ENCODE measurements around the gene HMCN1.

DNA sequence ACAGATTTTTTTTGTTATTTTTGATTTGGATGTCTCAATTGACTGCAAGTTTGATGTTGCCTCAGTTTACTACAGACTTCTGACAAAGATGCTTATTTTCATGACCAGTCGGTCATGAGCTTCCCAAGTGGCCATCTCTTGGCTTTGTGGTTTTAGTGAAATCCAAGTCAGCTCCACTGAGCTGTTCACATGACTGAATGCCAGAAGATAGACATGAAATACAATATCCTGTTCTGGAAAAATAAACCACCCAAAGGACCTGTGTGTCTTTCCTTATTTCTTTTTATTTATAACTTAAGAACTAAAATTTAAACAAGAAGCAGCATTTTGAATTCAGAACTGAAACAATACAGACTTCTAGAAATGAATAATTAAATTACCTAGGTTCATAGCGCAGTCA, 89.3 kb downstream of the HMCN1 start:
- TF ChIP-seq, protein P1, sequence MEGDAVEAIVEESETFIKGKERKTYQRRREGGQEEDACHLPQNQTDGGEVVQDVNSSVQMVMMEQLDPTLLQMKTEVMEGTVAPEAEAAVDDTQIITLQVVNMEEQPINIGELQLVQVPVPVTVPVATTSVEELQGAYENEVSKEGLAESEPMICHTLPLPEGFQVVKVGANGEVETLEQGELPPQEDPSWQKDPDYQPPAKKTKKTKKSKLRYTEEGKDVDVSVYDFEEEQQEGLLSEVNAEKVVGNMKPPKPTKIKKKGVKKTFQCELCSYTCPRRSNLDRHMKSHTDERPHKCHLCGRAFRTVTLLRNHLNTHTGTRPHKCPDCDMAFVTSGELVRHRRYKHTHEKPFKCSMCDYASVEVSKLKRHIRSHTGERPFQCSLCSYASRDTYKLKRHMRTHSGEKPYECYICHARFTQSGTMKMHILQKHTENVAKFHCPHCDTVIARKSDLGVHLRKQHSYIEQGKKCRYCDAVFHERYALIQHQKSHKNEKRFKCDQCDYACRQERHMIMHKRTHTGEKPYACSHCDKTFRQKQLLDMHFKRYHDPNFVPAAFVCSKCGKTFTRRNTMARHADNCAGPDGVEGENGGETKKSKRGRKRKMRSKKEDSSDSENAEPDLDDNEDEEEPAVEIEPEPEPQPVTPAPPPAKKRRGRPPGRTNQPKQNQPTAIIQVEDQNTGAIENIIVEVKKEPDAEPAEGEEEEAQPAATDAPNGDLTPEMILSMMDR (IDR thresholded peaks at IDR 0.05) = no peak
- no peak for TF ChIP-seq POLR2A (IDR thresholded peaks at IDR 0.05)
